ENCODE measurements around the gene HEG1.

The HEG1 gene

GRCh38 chr3:125043599-125044151 lies 12.1 kb downstream of the HEG1 start:
- no peaks in the 10 kb centered on the region for H3K27me3 ChIP-seq (replicated peaks; ENCODE audit: control insufficient read depth, insufficient read depth, low read length)
- DNase-seq (ENCODE audit: extremely low read depth, insufficient read length), result no peak
- no peak for TF ChIP-seq CTCF (IDR thresholded peaks at IDR 0.05; ENCODE audit: insufficient read depth, low read length, poor library complexity, severe bottlenecking)
- H3K36me3 ChIP-seq (ENCODE audit: control insufficient read depth, insufficient read depth, low read length), result peaks cover 10% of the 10 kb centered on the region
- no peak overlapping the region for H3K4me3 ChIP-seq (replicated peaks; ENCODE audit: low read depth, low read length)

GRCh38 chr3:125042725-125043406 lies 12.9 kb downstream of the HEG1 start:
- H3K36me3 ChIP-seq (ENCODE audit: control insufficient read depth, insufficient read depth, low read length), result peaks cover 10% of the 10 kb centered on the region
- TF ChIP-seq CTCF (IDR thresholded peaks at IDR 0.05; ENCODE audit: insufficient read depth, low read length, poor library complexity, severe bottlenecking), result no peak

DNA sequence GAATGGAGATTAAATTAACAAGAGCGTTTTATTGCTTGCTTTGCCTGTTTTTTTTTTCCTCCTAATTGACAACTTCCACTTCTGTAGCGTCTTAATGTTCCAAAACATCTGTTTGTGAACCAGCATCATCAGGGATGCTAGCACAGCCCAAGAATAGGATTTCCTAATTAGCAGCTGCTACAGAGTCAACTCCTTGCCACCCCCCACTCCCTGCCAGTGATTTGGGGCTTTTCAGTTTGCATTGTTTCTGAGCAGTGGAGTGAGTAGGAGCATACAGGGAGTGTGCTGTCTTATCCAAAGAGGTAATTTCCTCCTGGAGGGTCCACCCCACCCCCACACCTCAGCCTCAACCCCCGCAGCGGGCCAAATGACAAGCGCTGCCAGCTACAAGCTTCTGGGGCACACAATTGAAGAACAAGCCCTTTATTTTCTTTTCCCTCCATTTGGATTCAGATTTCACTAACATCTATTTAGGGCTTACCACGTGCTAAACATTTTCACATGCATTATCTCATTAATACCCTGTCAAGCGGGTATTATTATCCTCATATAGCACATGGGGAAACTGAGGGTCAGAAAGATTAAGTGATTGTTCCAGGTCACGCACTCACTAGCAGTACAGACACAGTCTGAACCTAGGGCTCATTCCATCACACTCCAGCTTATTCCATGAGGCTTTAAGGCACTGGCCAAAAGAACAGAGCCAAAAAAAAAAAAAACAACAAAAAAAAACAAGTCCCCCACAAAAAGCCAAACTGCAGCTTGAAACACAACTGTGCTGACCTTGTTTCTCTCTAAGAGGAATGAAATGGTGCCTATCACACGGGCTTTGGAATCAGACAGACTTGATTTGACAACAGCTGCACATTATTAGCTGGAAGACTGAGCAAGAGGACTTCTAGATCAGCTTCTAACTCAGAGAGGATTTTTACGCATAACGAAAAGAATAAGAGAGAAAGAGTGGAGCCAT lies 16.4 kb downstream of the HEG1 start:
- no peak for DNase-seq (ENCODE audit: extremely low read depth, insufficient read length)
- Histone ChIP-seq H3K36me3 (ENCODE audit: control insufficient read depth, insufficient read depth, low read length) (peaks cover 7% of the 10 kb centered on the region), H3K27me3 (replicated peaks; ENCODE audit: control insufficient read depth, insufficient read depth, low read length) (no peaks in the 10 kb centered on the region), H3K4me3 (replicated peaks; ENCODE audit: low read depth, low read length) (no peak overlapping the region)
- no peak for TF ChIP-seq CTCF (IDR thresholded peaks at IDR 0.05; ENCODE audit: insufficient read depth, low read length, poor library complexity, severe bottlenecking)

More at GRCh38 chr3:125042725-125043406, 12.9 kb downstream of the HEG1 start:
- no peaks in the 10 kb centered on the region for H3K27me3 ChIP-seq (replicated peaks; ENCODE audit: control insufficient read depth, insufficient read depth, low read length)
- no peak overlapping the region for H3K4me3 ChIP-seq (replicated peaks; ENCODE audit: low read depth, low read length)
- no peak for DNase-seq (ENCODE audit: extremely low read depth, insufficient read length)

DNA sequence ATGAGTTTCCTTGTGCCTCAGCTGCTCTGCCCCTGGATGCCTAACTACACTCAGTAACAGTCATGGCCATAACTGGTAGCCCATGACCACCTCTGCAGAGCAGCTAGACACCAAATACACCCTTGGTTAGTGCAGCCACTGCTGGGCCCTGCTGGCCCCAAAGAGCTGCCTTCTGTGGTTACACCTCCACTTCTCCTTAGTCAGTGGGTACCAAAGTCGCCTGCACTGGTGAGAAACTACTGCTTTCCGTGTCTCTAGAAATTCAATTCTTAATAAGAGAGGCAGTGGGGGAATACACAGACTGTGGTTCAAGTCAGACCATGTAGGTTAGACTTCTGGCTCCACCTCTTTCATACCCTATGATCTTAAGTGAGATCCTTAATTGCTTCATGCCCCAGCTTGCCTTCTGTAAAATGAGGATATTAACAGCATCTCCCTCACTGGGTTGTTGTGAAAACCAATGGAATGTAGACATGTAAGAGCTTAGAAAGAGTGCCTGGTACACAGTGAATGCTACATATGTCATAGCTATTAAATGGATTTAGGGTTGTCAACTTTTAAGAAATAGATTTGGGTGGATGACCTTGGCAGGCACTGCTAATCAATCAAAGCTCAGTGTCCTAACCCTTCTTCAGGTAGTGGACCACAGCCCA lies 18.2 kb downstream of the HEG1 start:
- H3K36me3 ChIP-seq (ENCODE audit: control insufficient read depth, insufficient read depth, low read length), result peaks cover 3% of the 10 kb centered on the region

More for the DNA sequence above, 18.2 kb downstream of the HEG1 start:
- TF ChIP-seq CTCF (IDR thresholded peaks at IDR 0.05; ENCODE audit: insufficient read depth, low read length, poor library complexity, severe bottlenecking), result no peak
- Histone ChIP-seq H3K4me3 (replicated peaks; ENCODE audit: low read depth, low read length) (no peak overlapping the region), H3K27me3 (replicated peaks; ENCODE audit: control insufficient read depth, insufficient read depth, low read length) (no peaks in the 10 kb centered on the region)
- DNase-seq (ENCODE audit: extremely low read depth, insufficient read length), result no peak
